AG04449 (cell line): ENCODE measurements around the gene COL6A2.

Experiments
- CTCF ChIA-PET: fragments of 350-600 bp; formaldehyde crosslinking; extraction: SDS; loops from one replicate; lab custom pipeline; 2021; ENCODE audit warnings: antibody characterized with exemption; lab: Yijun Ruan, JAX
- POLR2A ChIA-PET: fragments of 400-600, 350-600 bp; formaldehyde crosslinking; extraction: SDS; loops from one replicate; lab custom pipeline; 2020; ENCODE audit warnings: antibody characterized with exemption, inconsistent platforms; lab: Yijun Ruan, JAX
- DNase-seq: peaks from one replicate; pipeline ENCODE4 v3.0.0-alpha.2; 2010; ENCODE audit warnings: low read depth, low spot score
- H3K4me3 ChIP-seq: 2 replicates; pipeline ENCODE4 v1.5.1; 2011; ENCODE audit warnings: low read depth, mild to moderate bottlenecking, control low read depth, low read length
- TF ChIP-seq, protein P1 (sequence below): IDR thresholded peaks from one replicate; pipeline ENCODE4 v1.5.1; 2011; ENCODE audit warnings: mild to moderate bottlenecking, moderate library complexity, low read length, control low read depth, inconsistent platforms; ENCODE audit not compliant: insufficient read depth; ENCODE audit errors: missing control alignments

The COL6A2 gene

DNA sequence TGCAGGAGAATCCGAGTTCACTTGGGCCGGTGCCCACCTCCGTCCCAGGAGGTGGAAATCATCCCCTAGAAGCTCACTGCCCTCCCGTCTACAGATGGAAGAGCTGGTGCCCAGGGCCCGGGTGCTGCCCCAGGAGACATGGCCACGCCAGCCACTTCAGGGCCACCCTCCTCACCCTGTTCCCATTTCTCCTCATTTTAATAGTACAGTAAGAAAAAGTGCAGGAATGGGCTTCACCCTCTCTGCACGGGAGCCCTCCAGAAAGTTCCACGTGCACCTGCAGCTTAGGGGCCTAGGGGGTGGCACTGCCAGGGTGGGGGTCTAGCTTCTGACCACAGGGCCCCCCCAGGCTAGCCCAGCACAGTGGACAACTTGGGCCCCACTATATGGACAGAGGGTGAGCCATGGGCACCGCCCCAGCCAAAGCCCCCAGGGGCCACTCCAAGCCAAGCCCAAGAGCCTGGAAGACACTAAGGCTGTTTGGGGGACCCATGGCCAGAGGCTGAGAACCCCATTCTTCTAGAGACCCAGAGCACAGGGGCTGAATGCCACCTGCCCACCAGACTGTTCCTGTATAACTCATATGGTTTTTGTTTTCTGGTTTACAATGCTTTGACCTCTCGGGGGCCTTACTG lies 60.9 kb downstream of the COL6A2 start:
- DNase-seq = no peak
- TF ChIP-seq, protein P1, sequence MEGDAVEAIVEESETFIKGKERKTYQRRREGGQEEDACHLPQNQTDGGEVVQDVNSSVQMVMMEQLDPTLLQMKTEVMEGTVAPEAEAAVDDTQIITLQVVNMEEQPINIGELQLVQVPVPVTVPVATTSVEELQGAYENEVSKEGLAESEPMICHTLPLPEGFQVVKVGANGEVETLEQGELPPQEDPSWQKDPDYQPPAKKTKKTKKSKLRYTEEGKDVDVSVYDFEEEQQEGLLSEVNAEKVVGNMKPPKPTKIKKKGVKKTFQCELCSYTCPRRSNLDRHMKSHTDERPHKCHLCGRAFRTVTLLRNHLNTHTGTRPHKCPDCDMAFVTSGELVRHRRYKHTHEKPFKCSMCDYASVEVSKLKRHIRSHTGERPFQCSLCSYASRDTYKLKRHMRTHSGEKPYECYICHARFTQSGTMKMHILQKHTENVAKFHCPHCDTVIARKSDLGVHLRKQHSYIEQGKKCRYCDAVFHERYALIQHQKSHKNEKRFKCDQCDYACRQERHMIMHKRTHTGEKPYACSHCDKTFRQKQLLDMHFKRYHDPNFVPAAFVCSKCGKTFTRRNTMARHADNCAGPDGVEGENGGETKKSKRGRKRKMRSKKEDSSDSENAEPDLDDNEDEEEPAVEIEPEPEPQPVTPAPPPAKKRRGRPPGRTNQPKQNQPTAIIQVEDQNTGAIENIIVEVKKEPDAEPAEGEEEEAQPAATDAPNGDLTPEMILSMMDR = no peak
- POLR2A ChIA-PET = no interaction called here
- no peak overlapping the region for H3K4me3 ChIP-seq
- CTCF ChIA-PET = interaction anchor here (1.1 to 3.1 kb wide), 3 partner anchors 9 to 92 kb away, joined by 3 to 21 read pairs (median 4); no protein-coding TSS in a partner anchor

- POLR2A ChIA-PET = no interaction called here
- TF ChIP-seq, protein P1 = no peak
- CTCF ChIA-PET = interaction anchor here (1.1 to 3.1 kb wide), 2 partner anchors 16 to 91 kb away, joined by 3 to 21 read pairs; no protein-coding TSS in a partner anchor
- no peak for DNase-seq
- H3K4me3 ChIP-seq = no peak overlapping the region
Measured at GRCh38 chr21:46159390-46159789, 61.5 kb downstream of the COL6A2 start.

- no peak for DNase-seq
- TF ChIP-seq, protein P1 = no peak
- no peak overlapping the region for H3K4me3 ChIP-seq
- ChIA-PET POLR2A (no interaction called here), CTCF (interaction anchor here (3.1 kb wide), 1 partner anchor 17 kb away, joined by 21 read pairs; no protein-coding TSS in a partner anchor)
Measured at GRCh38 chr21:46159841-46160656, 62.1 kb downstream of the COL6A2 start.

DNA sequence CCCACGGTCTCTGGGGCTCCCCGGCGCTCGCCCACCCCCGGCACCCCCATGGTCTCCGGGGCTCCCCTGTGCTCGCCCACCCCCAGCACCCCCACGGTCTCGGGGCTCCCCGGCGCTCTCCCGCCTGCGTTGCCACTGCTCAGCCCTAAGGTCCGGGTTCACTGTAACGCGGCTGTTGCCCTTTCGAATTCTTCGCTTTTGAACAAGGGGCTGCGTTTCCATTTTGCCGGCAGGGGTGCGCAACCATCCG lies 62.7 kb downstream of the COL6A2 start:
- TF ChIP-seq, protein P1 = no peak
- CTCF ChIA-PET = interaction anchor here (3.1 kb wide), 1 partner anchor 18 kb away, joined by 21 read pairs; no protein-coding TSS in a partner anchor

GRCh38 chr21:46160907-46161632 lies 63.2 kb downstream of the COL6A2 start:
- TF ChIP-seq, protein P1 = no peak
- ChIA-PET POLR2A (no interaction called here), CTCF (interaction anchor here (0.8 to 3.1 kb wide), 3 partner anchors 14 to 18 kb away, joined by 3 to 21 read pairs (median 4); no protein-coding TSS in a partner anchor)
- peak overlapping the region; percentile 3; the same call in 1 of the 2 replicates for H3K4me3 ChIP-seq
- DNase-seq = no peak

More for the DNA sequence above, 62.7 kb downstream of the COL6A2 start:
- H3K4me3 ChIP-seq = no peak overlapping the region
- no peak for DNase-seq
- POLR2A ChIA-PET = no interaction called here
